Measurements from ENCODE around the gene KIF5C.

DNA sequence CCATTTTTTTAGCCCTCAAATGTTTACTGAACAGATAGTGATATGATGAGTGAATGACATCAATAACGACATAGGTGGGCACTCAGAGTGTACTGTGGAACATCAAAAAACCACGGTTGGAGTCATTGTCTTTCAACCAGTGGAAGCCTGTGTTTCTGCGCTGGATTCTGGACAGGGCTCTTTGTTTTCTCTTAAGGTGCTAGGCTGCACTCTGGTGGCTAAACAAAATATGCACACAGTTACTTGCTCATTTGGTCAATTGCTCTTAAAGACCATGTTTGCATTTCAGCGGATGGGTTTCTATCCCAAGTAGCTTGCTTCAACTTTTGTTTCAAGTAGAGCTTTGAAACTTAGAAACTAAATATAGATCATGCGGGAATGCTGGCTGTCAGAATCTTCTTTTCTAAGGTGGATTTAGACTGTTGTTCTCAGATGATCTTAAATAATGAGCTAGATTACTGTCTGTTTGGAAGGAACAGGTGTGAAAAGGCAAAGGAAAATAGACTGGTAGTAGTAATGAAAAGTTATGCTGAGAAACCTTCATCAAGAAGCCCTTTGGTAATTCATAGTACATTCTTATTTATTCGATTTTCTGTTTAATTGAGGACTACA lies 115.0 kb downstream of the KIF5C start:
- TF ChIP-seq, protein P1, sequence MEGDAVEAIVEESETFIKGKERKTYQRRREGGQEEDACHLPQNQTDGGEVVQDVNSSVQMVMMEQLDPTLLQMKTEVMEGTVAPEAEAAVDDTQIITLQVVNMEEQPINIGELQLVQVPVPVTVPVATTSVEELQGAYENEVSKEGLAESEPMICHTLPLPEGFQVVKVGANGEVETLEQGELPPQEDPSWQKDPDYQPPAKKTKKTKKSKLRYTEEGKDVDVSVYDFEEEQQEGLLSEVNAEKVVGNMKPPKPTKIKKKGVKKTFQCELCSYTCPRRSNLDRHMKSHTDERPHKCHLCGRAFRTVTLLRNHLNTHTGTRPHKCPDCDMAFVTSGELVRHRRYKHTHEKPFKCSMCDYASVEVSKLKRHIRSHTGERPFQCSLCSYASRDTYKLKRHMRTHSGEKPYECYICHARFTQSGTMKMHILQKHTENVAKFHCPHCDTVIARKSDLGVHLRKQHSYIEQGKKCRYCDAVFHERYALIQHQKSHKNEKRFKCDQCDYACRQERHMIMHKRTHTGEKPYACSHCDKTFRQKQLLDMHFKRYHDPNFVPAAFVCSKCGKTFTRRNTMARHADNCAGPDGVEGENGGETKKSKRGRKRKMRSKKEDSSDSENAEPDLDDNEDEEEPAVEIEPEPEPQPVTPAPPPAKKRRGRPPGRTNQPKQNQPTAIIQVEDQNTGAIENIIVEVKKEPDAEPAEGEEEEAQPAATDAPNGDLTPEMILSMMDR (IDR thresholded peaks at IDR 0.05): peak; percentile 74
- TF ChIP-seq EZH2 (IDR thresholded peaks at IDR 0.05): no peak
- no peak for TF ChIP-seq EZH2phosphoT487 (IDR thresholded peaks at IDR 0.05)
